Amniotic epithelial cell (primary cell): Measurements from ENCODE around the gene GNAI1.
A peak's percentile ranks its signal among the peaks of the same experiment; 100 is the strongest.

Experiments
- DNase-seq: peaks from one replicate; pipeline ENCODE4 v3.0.0-alpha.2; 2010; ENCODE audit warnings: low read depth

Gene GNAI1

DNA sequence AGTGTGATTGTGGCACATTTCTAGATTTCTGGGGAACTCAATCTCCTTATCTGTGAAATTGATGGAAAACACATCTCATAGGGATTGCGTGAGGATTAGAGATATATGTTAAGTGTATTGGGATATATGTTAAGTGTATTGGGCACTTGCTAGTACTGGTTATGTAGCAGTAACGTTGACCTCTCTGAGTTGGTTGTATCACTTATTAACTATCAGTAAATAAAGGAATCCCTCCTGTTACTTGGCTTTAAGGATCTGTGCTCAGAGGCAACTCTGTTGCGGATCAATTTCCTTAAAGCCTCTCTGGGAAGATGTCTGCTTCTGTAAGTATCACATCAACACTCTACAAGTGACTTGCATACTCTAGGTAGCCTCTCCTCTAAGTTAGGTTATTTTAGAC lies 25.2 kb downstream of the GNAI1 start:
- DNase-seq, result no peak

DNA sequence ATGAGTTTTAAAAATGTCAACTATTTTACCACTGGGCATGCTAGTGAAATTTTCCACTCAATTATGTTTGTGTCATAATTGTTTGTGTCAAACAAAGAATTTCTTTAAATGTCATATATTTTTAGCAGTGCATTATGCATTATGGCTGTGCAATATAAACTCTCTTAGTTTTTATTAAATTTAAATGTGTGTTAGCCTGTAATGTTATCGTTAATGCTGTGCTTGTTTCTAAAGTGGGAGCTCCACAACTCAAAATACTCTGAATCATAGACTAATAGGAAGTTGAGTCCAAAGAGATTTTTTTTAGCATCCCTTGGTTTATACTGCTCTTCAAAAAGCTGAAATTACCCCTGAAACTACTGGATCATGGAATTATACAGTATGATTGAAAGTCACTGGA lies 26.8 kb downstream of the GNAI1 start:
- DNase-seq, result no peak

DNA sequence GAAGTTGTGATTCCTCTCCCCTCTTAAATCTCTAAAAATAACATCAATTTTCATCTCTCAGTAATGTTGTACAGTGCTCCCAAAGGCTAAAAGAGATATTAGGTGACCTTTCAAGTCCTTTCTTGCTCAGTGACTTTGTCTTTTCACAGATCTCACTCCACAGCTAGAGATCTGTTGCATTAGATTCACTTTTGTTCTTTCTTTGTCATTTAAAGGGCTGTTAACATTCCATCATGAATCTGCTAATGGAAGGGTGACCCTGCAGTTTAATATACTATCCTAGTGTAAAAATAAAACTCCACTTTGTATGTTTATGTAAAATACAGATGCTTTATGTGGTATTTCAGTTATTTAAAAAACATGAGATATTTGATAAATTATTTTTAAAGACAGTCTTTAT lies 30.5 kb downstream of the GNAI1 start:
- DNase-seq, result no peak

DNA sequence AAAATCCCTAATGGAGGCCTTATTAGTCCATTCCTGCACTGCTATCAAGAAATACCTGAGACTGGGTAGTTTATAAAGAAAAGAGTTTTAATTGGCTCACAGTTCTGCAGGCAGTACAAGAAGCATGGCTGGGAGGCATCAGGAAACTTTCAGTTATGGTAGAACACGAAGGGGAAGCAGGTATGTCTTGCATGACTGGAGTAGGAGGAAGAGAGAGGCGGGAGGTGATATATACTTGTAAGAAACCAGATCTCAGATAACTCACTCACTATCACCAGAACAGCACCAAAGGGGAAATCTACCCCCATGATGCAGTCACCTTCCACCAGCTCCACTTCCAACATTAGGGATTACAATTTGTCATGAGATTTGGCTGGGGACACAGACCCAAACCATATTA lies 35.8 kb downstream of the GNAI1 start:
- no peak for DNase-seq

DNA sequence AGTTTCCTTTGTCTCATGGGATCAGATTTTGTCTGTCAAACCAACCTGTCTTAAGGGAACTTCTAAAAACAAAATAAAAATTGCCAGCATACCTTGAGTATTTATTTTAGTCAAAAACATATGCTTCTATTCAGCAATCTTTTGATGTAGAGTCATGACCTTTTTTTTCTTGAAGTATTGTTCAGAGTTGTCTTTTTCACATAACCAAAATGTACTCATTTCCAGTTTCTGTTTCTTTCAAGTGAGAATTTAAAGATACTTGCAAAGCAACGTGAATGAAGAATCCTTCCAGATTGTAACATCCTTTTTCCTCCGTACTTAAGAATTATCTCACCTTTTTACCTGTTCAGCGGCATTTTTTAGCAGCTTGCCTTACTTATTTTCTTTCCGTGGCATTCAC lies 37.8 kb downstream of the GNAI1 start:
- no peak for DNase-seq

DNA sequence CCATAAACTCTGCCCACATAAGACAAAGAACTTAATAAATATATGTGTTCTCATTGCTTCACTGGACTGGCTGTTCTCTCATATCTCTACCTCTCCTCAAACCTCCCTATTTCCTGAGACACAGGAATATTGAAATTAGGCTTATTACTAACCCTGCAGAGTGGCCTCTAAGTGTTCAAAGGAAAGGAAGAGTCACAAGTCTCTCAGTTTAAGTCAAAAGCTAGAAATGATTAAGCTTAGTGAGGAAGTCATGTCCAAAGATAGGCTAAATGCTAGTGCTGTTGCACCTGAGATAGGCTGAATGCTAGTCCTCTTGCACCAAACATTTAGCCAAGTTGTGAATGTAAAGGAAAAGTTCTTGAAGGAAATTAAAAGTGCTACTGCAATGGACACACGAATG lies 41.1 kb downstream of the GNAI1 start:
- DNase-seq, result no peak

DNA sequence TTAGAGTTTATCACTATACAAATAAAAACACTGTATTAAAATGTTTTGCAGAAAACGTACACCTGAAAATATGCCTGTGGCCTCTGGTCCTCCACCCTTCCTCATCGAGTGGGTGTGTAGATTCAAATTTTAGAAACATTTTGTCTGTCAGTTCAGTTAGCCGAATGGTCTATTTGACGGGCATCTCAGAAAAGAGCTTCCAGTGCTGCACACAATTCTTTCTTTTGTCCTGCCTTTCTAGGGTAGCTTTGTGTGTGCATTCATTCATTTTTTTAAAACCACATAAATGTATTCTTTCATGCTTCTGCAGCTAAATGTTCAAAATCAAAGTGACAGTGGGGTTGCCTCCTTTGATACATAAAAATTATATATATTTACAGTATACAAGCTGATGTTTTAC lies 46.8 kb downstream of the GNAI1 start:
- DNase-seq, result no peak

DNA sequence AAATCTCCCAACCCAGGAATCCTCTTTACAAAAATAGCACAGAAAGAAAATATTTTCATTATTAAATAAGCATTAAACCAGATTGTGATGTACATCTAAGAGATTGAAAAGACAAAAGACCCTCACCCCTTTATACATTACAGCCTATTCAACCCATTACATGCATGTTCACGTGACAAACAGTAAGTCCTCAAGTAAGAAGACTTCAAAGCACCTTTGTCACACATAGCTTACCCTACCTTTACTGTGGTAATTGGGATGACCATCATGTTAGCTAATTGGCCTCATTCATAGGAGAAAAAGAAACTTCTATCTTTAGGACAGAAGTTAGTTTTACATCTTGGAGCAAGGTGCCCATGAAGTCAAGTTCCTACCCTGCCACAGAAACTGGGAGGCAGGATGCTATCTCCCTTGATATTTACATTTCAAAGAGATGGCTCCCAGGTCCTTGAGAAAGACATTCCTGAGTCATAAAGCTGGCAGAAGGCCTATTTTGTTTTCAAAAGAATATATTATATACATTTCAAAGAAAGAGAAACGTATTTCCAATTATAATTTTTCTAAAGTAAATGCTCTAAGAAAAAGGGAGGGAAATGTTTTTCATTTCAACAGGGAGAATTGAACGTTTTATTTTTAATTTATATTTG lies 48.1 kb downstream of the GNAI1 start:
- peak; percentile 37 for DNase-seq

DNA sequence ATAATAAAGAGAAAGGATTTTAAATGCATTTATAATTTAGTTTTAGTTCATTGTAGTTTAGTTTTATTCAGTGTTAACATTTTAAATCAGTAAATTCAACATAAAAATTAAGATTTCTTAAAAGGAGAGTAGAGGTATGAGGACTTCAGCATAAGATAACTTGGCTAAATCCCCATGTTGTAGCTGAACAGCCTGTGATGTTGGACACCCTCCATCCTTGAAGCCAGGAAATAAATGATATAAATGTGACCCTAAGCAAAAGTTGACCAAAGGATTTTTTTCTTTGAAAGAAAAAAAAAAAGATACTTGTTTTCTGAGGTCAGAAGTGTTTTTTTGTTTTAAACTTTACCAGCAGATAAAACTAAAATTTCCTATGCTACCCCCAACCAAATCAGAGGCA lies 48.7 kb downstream of the GNAI1 start:
- no peak for DNase-seq

DNA sequence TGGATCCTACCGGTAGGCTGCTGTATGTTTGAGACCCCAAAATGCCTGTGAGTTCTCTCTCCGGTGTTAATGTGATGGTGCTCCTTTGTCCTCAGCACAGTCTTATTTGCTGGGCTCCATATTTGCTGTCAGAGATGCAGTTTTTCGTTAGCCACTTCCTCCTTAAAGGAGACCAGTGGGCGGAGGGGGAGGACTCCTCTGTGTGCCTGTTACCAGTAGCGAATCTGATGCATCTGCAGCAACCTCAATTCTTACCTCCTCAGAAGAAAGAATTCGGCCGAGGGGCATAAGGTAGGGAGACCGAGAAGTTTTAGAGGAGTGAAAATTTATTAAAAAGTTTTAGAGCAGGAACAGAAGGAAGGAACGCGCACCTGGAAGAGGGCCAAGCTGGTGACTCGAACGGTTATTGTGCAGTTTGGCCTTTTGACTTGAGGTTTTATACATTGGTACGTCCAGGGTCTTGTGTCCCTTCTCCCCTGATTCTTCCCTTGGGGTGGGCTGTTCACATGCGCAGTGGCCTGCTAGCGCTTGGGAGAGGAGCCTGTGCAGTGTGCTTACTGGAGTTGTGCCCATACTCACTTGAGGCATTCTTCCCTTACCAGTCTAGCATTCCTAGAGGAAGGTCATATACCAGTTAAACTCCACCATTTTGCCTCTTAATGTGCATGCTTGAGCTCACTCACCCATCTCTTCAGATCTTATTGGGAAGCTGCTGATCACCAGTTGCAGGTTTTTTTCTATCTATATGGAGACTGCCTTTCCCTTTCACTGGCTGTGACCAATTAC lies 49.5 kb downstream of the GNAI1 start:
- peak; percentile 8 for DNase-seq

DNA sequence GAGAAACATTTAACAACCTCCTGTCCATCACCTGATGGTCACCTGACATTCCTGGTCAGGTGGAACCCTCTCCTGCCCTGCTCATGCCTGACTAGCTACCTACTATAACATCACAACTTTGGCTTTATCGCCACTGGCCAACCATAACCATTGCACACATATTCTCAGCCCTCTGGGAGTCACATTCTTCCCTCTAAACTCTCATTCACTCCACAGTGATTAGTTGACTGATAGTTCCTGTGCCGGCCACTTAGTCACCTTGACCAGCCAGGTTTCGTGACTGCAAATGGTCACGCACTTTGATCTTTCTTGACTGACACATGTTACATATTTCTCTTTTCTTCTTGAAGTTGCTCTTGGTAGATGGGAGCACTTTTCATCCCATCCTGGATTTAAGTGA lies 50.1 kb downstream of the GNAI1 start:
- no peak for DNase-seq

DNA sequence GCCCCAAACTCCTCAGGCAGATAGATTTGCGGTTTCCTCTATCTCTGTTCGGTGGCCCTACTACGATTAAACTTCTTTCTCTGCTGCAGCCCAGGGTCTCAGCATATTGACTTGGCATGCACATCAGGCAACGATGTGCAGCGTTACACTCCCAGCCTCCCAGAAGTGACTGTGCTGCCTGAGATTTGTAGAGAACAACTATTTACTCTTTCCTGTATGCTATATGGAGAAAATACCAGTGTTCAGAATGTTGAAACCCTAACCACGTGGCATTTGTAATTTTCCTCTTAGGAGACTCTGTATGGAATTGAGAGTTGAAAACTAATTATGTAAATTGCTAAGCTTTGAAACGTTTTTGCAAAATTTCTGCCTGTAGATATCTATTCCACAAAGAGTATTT lies 50.9 kb downstream of the GNAI1 start:
- DNase-seq, result peak; percentile 18

DNA sequence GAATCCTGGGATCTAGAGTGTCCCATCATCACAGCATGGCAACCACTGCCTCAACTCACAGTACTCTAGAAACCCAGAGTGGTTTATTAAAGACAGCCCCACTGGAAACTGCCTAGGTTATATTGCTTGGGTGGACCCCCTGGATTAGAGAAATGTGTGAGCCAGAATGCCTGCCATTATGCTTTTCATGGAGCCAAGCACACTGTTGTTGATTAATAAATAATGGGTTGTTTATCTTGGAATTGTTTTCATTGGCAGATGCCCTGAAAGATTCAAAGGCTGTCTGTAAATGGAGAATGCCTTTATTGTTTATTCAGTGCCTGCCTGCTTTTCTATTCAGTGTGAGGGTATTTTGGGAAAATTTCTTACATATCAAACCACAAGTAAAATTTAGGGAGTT lies 52.1 kb downstream of the GNAI1 start:
- DNase-seq, result no peak

DNA sequence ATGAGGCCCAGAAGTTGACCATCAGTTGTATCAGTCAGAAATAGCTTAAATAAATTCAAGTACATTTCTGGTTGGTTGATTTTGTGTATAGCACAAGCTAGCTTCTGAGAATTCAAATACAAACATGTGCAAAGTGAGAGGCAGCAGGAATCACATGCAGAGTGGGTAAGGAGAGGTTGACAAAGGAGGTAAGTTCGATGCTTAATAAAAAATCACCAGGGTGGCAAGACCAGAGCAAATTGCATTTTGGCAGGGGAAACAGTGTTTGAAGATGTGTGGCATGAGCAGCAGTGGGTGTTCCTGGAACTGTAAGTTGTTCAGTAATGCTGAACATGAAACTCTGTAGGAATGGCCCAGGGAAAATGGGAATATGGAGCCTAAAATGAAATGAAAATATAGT lies 52.6 kb downstream of the GNAI1 start:
- no peak for DNase-seq

DNA sequence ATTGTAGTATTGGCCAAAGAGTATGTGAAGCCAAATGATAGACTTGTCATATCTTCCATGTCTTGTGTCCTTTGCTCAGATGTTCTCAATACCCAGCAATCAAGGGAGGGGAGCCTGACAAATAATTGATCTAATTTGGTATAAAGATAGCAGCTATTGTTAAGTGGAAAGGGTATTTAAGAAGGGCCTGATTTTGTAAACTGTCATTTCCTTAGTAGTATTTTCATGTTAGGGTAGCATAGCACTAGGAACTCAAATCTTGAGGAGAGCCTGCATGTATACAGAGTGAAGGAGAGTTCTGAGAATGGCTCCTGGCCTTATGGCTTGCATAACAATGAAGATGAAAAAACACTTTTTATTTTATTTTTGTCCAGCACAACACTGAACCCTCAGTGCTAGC lies 53.1 kb downstream of the GNAI1 start:
- no peak for DNase-seq

DNA sequence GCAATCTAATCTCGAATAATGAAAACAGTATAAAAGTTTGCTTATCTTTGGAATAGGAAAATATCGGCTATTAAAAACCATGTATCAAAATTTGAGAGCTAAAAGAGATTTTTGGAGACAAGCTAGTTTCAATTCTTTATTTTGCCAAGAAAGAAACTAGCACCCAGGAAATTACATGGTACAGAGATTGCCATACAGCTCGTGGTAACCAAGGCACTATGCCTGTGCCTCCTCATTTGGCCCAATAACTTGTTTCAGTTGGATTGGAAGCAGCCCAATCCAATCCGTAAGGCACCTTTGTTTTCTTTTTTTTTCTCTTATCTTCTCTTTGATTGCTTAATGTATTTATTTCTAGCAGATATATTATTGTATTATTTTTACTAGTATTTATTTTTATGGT lies 55.0 kb downstream of the GNAI1 start:
- DNase-seq, result no peak

DNA sequence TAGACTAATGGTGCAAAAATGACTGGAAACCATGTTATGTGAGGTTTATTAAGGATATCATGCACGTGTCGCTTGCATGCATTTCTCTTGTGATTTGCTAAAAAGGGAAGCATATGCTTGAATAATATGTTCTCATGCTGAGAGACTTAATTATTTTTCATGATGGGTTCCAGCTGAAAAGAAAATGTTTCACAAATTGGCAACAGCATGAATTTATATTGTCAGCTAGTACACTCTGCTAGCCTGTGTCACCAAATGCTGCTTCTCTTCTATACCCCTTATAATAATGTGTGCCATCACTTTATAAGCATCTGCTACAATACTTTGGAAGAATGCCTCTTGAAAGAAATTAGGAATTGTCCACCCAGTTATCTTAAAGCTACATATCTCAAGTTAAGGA lies 63.0 kb downstream of the GNAI1 start:
- no peak for DNase-seq

DNA sequence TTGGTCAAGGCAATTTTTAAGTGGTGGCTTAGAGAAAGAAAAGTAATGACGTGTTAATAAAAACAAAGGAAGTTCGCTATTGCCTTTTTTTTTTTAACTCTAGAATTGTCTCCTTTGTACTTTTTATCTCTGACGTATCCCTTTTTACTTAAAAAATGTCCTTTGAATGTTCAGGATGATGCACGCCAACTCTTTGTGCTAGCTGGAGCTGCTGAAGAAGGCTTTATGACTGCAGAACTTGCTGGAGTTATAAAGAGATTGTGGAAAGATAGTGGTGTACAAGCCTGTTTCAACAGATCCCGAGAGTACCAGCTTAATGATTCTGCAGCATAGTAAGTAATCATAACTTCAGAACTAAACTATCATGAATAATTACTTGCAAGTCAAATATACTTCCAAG lies 64.4 kb downstream of the GNAI1 start:
- DNase-seq, result no peak

DNA sequence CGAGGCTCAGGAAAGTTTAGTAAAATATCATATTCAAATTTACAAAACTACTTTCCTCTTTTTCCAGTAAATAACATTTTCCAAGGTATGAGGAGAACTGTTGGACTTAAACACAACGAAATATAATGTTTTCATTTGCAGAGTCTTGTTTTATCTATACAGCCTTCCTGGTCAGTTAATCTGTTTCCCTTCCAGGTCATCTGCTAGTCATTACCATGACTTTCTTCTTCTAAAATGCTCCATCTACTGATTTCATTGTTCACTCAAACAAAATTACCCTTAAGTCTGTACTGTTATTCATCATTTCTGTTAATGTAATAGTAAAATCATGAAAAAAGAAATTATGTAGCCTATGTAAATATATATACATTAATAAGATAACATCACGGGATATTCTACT lies 69.8 kb downstream of the GNAI1 start:
- no peak for DNase-seq

DNA sequence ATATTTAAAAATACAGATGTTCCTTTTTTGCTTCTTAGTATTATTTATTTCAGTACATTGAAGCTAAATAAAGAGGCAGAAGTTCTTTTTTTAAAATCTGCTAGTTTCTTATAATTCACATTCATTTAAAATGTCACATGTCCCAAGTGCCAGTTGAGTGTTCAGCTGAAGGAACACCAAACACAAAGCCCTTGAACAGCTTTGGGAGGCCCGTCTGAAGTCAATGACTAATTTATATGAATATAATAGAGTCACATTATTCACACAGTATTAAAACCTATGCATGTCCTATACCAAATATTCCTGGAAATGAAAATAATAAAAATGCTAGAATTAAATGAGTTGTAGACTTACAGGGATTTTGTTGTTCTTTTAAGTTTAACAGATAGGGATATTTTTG lies 70.3 kb downstream of the GNAI1 start:
- DNase-seq, result no peak

DNA sequence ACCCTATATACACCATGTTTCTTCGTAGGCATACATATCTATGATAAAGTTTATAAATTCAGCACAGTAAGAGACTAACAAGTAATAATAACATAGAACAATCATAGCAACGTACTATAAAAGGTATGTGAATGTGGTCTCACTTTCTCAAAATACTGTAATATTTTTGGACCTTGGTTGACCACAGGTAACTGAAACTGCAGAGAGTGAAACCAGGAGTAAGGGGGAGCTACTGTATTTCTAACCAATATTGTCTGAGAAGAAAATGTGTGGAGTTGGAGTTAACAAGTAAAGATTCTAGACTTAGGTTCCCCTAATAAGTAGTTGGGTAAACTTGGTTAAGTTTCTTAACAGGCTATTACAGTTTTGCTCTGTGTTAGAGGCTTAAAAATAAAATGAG lies 72.1 kb downstream of the GNAI1 start:
- no peak for DNase-seq

DNA sequence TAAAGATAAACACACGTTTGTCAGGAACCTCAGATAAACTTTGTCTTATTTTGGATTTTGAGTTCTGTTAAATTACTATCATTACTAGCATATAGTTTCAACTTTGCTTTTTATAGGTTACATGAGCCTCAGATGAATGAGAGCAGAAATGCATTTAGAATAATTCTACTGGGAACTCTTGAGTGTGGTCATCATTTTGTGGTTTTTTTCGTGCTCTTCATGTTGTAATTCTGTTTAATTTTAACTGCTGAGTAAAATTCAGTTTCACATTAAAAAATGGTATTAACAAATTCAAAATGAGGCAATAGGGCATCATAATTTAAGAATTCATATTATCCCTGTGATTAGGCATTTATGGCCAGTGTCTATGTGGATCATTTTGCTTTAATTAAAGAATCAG lies 72.9 kb downstream of the GNAI1 start:
- peak; percentile 61 for DNase-seq

DNA sequence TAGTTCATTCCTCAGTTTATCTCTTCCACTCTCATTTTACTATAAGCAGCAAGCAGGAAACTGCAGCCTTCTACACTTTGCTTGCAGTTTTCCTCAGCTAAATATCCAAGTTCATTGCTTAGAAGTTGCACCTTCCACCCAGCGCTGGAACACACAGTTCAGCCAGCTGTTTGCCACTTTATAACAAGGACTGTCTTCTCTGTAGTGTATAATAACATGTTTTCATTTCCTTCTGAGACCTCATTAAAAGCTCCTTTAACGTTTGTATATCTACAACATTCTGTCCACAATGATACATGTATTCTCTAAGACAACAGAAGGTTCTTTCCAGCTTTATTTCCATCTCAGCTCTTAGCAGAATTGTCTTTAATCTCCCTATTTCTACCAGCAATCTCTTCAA lies 74.1 kb downstream of the GNAI1 start:
- no peak for DNase-seq

DNA sequence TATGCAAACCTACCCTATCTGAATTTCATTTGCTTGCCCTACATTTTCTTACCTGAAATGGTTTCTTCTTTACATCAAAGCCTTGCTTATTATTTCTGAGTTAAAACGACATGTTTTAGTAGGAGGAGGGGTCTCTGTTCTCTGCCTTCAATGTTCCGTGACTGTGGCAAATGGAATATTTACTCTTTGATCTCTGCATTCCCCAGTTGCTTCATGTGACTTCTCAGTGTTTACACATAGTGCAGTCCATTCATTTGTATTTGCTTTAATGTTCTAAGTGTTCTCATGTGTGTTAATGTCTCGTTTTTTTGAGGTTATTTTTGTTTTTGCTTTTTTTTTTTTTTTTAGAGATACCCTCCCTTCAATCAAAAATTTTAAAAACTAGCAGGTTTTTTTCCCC lies 75.8 kb downstream of the GNAI1 start:
- DNase-seq, result no peak
